HUDEP-2 (cell line): ENCODE results near the gene IRF8.
"Not testable (repeated sequence)": the region's sequence is repeated elsewhere in the genome, so short reads cannot be mapped to it uniquely, and the experiment has no call there.

ENCODE experiments used
- DNase-seq, 76 experiments: peaks; one replicate each; lab custom pipeline; 2025; ENCODE audit not compliant: unreplicated experiment in 76 of 76; lab: John Stamatoyannopoulos, UW

IRF8 gene

DNA sequence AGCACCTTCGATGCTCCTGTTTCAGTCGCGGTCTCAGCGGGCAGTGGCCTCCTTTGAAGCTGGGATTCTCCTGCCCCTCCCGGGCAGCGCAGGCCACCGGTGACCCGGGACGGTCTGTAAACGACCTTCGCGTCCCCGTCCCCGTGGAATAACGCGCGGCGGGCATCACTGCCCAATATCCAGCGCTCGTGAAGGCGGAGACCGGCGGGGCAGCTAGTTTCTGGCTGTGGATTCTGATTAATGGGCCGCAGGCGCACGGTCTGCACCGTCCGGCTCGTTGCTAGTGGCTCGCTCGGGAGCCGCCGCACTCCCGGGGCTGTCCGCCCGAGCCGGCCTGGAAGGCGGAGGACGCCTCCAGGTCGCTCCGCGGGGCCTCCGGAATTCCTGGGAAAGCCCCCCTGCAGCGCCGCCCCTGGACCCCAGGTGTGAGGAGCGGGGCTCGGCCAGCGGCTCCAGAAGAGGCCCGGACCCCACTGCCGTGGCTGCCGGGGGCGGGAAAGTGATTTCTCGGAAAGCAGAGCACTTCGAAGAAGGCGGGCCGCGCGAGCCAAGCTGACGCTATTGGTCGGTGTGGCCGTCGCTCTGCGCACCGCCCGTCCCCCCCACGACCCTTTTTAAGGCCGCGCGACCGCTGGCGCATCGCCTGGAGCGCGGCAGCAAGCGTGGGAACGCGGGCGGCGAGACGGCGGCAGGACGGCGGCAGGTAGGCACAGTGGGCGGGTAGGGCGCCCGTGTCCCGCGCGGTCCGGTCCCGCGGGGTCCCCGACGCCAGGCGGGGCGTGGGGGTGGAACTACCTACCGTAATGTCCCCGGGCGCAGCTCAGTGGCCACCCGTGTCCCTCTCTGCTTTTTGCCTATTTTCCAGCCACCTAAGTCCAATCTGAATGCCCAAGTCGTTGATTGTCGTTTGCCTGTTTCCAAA, at the start of gene IRF8:
IRF8 (plus strand) TSS at position 642 of the 922 bp plus-strand sequence. CDS start 3,854 bp downstream, outside the sequence.
- DNase-seq: no peak

- no peak for DNase-seq
Measured at GRCh38 chr16:85849388-85849787, 49.6 kb upstream of the IRF8 start.

DNA sequence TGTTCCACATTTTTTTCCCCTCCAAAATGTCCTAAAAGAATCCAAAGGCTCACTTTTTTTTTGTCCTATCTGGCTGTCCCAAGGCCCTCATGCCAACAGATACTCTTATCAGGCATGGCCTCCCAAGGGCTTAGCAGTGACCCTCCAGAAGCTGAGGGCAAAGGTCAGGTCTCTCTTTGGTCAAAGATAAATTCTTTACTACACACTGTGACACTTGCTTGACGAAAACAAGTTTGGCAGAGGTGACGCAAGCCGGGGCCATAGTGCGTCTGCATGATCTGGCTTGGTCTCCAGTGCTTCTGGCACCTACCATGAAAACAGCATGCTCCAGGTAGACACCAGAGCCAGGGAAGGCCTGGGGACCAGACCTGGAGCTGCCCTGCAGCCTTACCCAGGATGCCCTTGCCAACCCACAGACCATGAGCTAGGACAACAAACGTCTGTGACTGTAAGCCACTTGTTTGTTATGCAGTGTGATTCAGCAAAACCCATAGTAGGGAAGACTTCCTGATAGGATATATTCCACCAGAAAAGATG, 48.5 kb upstream of the IRF8 start:
- DNase-seq: no peak

GRCh38 chr16:85851034-85851785, 47.8 kb upstream of the IRF8 start:
- no peak for DNase-seq

DNA sequence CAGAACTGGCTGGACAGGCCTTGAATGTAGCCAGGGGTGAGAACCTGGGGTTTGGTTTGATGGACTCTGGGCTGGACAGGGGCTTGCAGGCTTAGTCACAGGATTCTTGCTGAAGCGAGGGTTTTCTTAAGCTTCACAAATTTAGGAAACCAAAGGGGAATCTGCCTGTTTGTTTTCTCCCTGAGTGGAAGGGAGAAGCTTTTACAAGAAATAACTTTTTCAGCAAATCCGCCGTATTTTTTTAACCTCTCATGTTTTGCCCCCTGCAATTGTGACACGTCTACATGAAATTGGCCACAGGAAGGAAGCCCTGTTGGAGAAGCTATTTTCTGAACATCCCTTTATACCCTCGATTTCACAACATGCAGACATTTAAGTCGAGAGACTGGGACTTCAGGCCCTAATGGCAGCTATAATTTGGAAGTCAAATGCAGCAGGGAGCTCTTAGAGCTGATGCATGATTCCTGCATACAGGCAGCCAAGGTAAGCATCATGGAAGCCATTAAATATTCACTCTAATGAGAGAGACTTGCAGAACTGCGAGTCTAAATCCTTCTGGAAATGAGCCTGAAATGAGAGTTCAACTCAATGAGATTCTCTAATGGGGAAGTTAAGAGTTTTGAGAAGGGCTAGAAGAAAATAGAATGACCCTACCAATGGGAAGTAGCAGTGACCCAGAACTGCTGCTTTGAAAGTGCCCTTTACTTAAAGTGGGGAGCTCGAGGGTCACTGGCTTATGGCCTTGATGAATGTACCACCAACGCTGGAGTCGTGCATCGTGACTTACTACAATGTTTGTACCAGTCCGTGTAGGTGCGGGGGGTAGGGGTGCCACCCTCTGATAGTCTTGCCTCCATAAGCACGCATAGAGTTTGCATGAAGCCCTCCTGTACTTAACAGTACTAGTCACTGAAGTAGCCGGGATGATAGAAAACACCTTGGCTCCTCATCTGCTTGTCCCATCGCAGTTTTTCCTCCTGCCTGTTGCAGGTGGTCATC, 45.1 kb upstream of the IRF8 start:
- no peak for DNase-seq

GRCh38 chr16:85854935-85855334, 44.0 kb upstream of the IRF8 start:
- DNase-seq: no peak

DNA sequence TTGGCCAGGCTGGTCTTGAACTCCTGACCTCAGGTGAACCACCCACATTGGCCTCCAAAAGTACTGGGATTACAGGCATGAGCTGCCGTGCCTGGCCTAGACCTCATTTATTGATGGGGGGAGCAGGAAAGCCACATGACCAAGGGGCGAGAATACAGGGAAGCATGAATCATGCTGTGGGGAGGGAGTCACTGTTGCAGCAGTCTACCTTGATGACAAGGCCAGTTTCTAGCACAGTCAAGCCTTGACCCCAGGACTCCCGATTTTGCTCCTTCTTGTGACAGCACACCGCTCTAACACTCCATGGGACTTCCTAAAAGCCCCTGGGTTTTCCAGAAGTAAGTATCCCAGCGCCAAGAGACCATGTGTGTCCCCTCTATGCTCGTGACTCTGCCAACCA, 42.9 kb upstream of the IRF8 start:
- no peak for DNase-seq

GRCh38 chr16:85856585-85856984, 42.4 kb upstream of the IRF8 start:
- no peak for DNase-seq

GRCh38 chr16:85857406-85857805, 41.6 kb upstream of the IRF8 start:
- DNase-seq: no peak

DNA sequence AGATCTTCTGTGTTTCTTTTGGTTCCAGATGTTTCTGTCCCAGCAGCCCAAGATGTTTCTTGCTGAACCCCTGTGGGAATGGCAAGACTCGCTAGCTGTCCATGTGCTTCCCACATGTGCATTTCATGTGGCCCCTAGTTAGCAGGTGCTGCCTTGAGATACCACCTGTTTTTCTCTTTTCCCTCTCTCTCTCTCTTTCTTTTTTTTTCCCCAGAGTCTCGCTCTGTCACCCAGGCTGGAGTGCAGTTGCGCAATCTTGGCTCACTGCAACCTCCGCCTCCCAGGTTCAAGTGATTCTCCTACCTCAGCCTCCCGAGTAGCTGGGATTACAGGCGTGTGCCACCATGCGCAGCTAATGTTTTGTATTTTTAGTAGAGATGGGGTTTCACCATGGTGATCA, 40.4 kb upstream of the IRF8 start:
- DNase-seq: not testable (repeated sequence)

- no peak for DNase-seq
Measured at GRCh38 chr16:85858984-85859817, 39.8 kb upstream of the IRF8 start.

- DNase-seq: no peak
Measured at GRCh38 chr16:85859818-85860125, 39.2 kb upstream of the IRF8 start.

DNA sequence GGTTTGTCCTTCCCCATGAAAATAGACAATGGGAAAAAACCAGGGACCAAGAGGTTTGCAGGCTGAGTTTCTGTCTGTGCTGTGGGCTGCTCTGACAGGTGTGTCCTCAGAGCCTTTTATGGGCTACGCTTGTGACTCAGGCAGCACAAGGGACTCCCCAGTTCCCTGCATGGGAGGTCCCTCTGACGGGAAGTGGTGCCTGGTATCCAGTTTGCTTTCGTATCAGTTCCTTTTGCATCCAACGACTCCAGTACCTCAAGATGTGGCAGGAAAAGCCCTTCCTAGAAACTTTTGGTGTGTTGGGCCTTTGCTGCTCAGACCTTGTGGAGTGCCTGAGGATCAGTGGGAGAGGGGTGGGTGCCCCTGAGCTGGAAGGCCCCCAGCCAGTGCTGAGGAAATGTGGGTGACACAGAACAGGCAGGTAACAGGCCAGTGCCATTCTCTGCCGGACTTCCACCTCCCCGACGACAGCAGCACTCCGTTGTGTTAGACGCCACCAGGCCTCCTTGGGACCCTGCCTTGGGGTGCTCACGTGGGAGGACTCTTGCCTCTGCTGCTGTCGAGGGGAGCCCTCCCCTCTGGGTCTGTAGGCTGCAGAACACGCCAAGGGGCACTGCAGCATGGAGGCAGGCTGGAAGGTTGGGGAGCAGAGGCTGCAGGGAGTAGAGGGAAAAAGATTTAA, 38.4 kb upstream of the IRF8 start:
- no peak for DNase-seq

- DNase-seq: no peak
Measured at GRCh38 chr16:85861095-85861825, 37.7 kb upstream of the IRF8 start.

DNA sequence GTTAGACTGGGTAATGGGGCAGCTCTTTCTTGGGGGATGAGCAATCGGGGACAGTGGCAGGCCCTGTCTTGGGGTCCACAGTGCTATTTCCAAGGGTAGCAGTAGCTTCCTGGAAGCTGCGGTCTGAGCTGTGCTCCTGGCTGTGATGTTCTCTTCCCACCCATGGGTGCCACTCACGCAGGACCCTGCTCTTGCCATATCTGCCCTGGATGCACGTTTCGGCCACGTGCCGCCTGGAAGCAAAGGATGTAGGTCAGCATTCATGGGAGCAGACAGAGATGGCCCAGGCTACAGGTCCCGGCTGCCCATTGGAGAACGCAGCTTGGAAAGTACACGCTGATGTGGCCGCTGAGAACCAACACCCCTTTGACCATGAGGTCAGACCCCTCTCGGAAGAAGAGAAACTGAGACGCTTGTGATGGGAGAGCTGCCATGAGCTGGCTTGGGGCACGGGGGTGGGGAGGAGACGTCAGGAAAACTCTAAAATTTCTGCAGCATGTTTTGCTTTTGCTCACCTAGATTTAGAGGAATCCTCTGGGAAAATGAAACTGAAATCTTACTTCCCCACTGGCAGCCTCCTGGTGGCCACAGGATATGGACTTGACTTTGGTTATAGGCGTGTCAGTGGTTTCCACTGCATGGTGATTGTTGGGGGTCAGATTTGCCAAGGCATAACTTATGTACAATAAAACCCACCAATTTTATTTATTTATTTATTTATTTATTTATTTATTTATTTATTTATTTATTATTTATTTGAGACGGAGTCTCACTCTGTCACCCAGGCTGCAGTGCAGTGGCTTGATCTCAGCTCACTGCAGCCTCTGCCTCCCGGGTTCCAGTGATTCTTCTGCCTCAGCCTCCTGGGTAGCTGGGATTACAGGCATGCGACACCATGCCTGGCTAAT, 36.2 kb upstream of the IRF8 start:
- no peak for DNase-seq

DNA sequence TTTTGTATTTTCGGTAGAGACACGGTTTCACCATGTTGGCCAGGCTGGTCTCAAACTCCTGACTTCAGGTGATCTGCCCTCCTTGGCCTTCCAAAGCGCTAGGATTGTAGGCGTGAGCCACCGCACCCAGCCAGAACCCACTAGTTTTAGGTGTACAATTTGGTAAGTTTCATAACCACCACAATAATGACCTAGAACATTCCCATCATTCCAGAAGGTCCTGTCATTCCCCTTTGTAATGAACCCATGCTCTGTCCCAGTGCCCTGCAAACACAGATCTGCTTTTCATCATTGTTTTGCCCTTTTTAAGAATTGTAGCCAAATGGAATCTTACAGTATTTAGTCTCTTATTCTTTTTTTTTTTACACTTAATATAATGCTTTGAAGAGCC, 35.6 kb upstream of the IRF8 start:
- no peak for DNase-seq

GRCh38 chr16:85864965-85865364, 34.0 kb upstream of the IRF8 start:
- DNase-seq: no peak
